ENCODE results near the gene HTR2C. TPM values are rescaled to one million over a fixed set of nuclear protein-coding genes. Genes with fewer than 3 reads are reported as not detected.

Gene HTR2C
- total RNA-seq, 1 donor from 2014 or later, result not detected

DNA sequence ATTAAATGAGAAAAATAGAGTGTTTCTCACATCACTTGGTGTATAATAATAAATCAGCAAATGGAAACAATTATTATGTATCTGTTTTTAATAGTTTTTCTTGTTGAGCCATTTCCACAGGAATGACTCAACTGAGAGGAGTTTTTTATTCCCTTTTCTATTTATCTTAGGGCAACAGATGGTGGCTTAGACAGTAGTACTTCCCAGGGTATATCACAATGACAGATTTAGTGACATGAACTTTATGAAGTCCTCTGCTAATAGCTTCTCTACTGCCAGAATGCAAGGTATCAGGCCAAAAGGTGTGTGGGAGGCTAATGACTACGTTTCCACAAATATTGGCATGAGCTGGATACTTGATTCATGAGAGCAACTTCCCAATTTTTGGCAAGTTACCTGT, 126.7 kb downstream of the HTR2C start:
- H3K4me1 ChIP-seq (ENCODE audit: control insufficient read depth in 3 of 3, insufficient read depth in 3 of 3, low read length in 3 of 3), result no peaks in the 10 kb centered on the region
- no peak overlapping the region for H3K9ac ChIP-seq (ENCODE audit: low read depth in 1 of 3, low read length in 3 of 3)
- no peak overlapping the region for H3K27ac ChIP-seq (ENCODE audit: low read depth, low read length)
- no peaks in the 10 kb centered on the region for H3K9me3 ChIP-seq (ENCODE audit: control insufficient read depth in 3 of 3, low read length in 3 of 3)
- no peaks in the 10 kb centered on the region for H3K36me3 ChIP-seq (ENCODE audit: control insufficient read depth in 3 of 3, insufficient read depth in 3 of 3, low read length in 3 of 3)
- H3K27me3 ChIP-seq (ENCODE audit: control insufficient read depth in 3 of 3, insufficient read depth in 3 of 3, low read length in 3 of 3), result no peaks in the 10 kb centered on the region
- H3K4me3 ChIP-seq (ENCODE audit: low read length in 3 of 3), result no peak overlapping the region

DNA sequence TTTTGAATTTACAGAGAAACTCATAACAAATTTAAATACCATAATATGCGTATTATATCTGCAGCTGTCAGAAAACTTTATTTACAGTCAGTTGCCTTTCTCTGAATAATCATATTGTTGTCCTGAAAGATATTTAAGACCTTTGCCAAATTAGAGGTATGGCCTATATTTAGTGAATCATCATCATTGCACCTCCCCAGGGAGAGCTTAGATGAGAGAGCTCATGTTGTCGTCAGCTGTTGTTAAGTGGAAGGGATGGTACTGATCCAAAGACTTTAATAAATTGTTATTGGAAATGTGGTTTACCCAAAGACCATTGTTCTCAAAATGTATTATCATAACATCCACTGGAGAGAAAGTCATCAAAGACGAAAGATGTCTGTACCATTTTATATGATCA, 128.6 kb downstream of the HTR2C start:
- H3K36me3 ChIP-seq (ENCODE audit: control insufficient read depth in 3 of 3, insufficient read depth in 3 of 3, low read length in 3 of 3), result no peaks in the 10 kb centered on the region
- H3K4me3 ChIP-seq (ENCODE audit: low read length in 3 of 3), result no peak overlapping the region
- no peaks in the 10 kb centered on the region for H3K27me3 ChIP-seq (ENCODE audit: control insufficient read depth in 3 of 3, insufficient read depth in 3 of 3, low read length in 3 of 3)
- no peak overlapping the region for H3K9ac ChIP-seq (ENCODE audit: low read depth in 1 of 3, low read length in 3 of 3)
- H3K27ac ChIP-seq (ENCODE audit: low read depth, low read length), result no peak overlapping the region
- H3K4me1 ChIP-seq (ENCODE audit: control insufficient read depth in 3 of 3, insufficient read depth in 3 of 3, low read length in 3 of 3), result no peaks in the 10 kb centered on the region
- H3K9me3 ChIP-seq (ENCODE audit: control insufficient read depth in 3 of 3, low read length in 3 of 3), result no peaks in the 10 kb centered on the region

DNA sequence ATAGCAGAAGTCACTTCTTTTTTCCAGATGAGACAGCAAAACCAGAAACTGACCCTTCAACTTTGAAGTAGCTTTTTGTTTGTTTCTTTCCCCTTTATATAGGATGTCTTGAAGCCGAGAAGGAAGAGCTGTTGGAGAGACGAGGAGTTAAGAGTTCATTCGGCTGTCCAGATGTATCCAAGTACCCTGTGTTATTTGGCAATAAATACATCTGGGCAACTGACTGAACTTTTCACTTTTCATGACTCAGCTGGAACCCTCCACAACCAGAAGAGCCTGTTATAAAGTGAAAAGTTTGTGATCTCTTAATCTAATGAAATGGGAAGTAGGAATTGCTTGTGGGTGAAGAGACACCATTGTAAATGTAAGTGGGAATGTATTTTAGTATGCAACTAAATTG, 131.2 kb downstream of the HTR2C start:
- H3K4me1 ChIP-seq (ENCODE audit: control insufficient read depth in 3 of 3, insufficient read depth in 3 of 3, low read length in 3 of 3), result no peaks in the 10 kb centered on the region
- H3K27me3 ChIP-seq (ENCODE audit: control insufficient read depth in 3 of 3, insufficient read depth in 3 of 3, low read length in 3 of 3), result peaks cover 0 to 3% (median 0%) of the 10 kb centered on the region in 3 donors
- no peaks in the 10 kb centered on the region for H3K9me3 ChIP-seq (ENCODE audit: control insufficient read depth in 3 of 3, low read length in 3 of 3)
- H3K9ac ChIP-seq (ENCODE audit: low read depth in 1 of 3, low read length in 3 of 3), result no peak overlapping the region
- no peak overlapping the region for H3K4me3 ChIP-seq (ENCODE audit: low read length in 3 of 3)
- H3K36me3 ChIP-seq (ENCODE audit: control insufficient read depth in 3 of 3, insufficient read depth in 3 of 3, low read length in 3 of 3), result no peaks in the 10 kb centered on the region
- H3K27ac ChIP-seq (ENCODE audit: low read depth, low read length), result no peak overlapping the region

DNA sequence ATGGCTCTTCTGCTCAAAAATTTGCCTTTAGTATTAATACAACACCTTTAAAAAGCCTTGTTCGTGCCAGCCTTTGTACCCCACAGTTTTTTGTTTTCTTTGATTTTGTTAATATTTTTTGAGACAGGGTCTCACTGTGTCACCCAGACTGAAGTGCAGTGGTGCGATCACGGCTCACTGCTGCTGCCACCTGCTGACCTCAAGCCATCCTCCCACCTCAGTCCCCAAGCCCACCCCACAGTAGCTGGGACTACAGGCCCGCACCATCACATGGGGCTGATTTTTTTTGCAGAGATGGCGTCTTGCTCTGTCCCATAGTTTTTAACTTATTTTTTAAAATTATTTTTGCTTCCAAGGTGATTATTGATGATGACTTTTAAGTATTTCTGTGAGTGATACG, 134.0 kb downstream of the HTR2C start:
- peaks cover 0 to 3% (median 0%) of the 10 kb centered on the region in 3 donors for H3K27me3 ChIP-seq (ENCODE audit: control insufficient read depth in 3 of 3, insufficient read depth in 3 of 3, low read length in 3 of 3)
- H3K9me3 ChIP-seq (ENCODE audit: control insufficient read depth in 3 of 3, low read length in 3 of 3), result no peaks in the 10 kb centered on the region
- no peak overlapping the region for H3K9ac ChIP-seq (ENCODE audit: low read depth in 1 of 3, low read length in 3 of 3)
- H3K27ac ChIP-seq (ENCODE audit: low read depth, low read length), result no peak overlapping the region
- H3K36me3 ChIP-seq (ENCODE audit: control insufficient read depth in 3 of 3, insufficient read depth in 3 of 3, low read length in 3 of 3), result no peaks in the 10 kb centered on the region
- no peaks in the 10 kb centered on the region for H3K4me1 ChIP-seq (ENCODE audit: control insufficient read depth in 3 of 3, insufficient read depth in 3 of 3, low read length in 3 of 3)
- H3K4me3 ChIP-seq (ENCODE audit: low read length in 3 of 3), result no peak overlapping the region

DNA sequence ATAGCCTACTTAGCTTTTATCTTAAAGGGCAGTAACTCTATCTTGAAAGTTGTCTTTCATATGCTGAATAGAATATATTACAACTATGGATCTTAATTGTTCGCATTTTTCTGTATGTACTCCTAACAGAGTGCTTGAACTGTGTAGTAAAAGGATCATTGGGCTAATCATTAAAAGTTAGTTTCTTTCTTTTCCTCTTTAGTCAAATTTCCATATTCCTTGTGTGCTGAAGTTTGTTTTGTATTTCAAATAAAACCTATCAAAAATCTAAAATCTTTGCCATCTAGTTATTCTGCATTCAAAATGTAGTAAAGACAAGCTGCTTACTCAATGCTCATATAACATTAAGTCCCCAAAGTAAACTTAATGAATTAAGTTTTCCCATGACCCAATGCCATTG, 182.7 kb downstream of the HTR2C start:
- Histone ChIP-seq H3K4me3 (ENCODE audit: low read length in 3 of 3) (no peak overlapping the region), H3K9ac (ENCODE audit: low read depth in 1 of 3, low read length in 3 of 3) (no peak overlapping the region), H3K27ac (ENCODE audit: low read depth, low read length) (no peak overlapping the region), H3K9me3 (ENCODE audit: control insufficient read depth in 3 of 3, low read length in 3 of 3) (no peaks in the 10 kb centered on the region), H3K4me1 (ENCODE audit: control insufficient read depth in 3 of 3, insufficient read depth in 3 of 3, low read length in 3 of 3) (no peaks in the 10 kb centered on the region), H3K36me3 (ENCODE audit: control insufficient read depth in 3 of 3, insufficient read depth in 3 of 3, low read length in 3 of 3) (no peaks in the 10 kb centered on the region), H3K27me3 (ENCODE audit: control insufficient read depth in 3 of 3, insufficient read depth in 3 of 3, low read length in 3 of 3) (no peaks in the 10 kb centered on the region)

DNA sequence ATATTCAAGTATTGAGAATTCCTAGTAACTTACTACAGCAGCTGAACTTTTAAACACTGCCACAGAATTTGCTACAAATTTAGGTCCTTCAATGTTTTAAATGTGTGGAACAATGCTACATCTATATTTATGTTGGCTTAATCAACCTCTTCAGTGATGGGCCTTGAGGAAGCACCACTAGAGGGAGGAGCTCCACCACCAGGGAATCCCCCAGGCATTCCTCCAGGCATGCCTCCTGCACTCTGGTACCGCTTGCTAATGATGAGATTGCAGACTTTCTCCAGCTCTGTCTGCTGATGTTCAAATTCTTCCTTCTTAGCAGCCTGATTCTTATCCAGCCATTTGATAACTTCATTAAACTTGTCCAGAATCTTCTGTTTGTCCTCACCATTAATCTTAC, 190.8 kb downstream of the HTR2C start:
- Histone ChIP-seq H3K9me3 (ENCODE audit: control insufficient read depth in 3 of 3, low read length in 3 of 3) (no peaks in the 10 kb centered on the region), H3K36me3 (ENCODE audit: control insufficient read depth in 3 of 3, insufficient read depth in 3 of 3, low read length in 3 of 3) (no peaks in the 10 kb centered on the region), H3K27ac (ENCODE audit: low read depth, low read length) (no peak overlapping the region), H3K27me3 (ENCODE audit: control insufficient read depth in 3 of 3, insufficient read depth in 3 of 3, low read length in 3 of 3) (no peaks in the 10 kb centered on the region), H3K4me3 (ENCODE audit: low read length in 3 of 3) (no peak overlapping the region), H3K4me1 (ENCODE audit: control insufficient read depth in 3 of 3, insufficient read depth in 3 of 3, low read length in 3 of 3) (no peaks in the 10 kb centered on the region), H3K9ac (ENCODE audit: low read depth in 1 of 3, low read length in 3 of 3) (no peak overlapping the region)

DNA sequence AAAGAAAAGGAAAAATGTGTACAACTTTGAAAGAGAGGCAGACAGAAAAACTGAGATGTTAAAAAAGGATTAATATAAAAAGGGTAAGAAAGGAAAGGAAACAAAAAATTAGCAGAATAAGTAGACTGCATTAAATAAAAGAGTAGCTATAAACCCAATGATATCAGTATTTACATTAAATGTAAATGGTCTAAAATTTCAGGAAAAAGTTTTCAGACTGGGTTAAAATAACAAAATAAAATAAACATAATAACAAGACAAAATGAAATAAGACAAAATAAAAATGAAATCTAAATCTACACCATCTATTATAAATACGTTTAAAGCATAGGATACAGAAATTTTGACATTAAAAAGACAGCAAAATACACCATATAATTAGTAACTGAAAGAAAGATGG, 199.0 kb downstream of the HTR2C start:
- Histone ChIP-seq H3K9me3 (ENCODE audit: control insufficient read depth in 3 of 3, low read length in 3 of 3) (no peaks in the 10 kb centered on the region), H3K4me3 (ENCODE audit: low read length in 3 of 3) (no peak overlapping the region), H3K36me3 (ENCODE audit: control insufficient read depth in 3 of 3, insufficient read depth in 3 of 3, low read length in 3 of 3) (no peaks in the 10 kb centered on the region), H3K9ac (ENCODE audit: low read depth in 1 of 3, low read length in 3 of 3) (no peak overlapping the region), H3K27ac (ENCODE audit: low read depth, low read length) (no peak overlapping the region), H3K4me1 (ENCODE audit: control insufficient read depth in 3 of 3, insufficient read depth in 3 of 3, low read length in 3 of 3) (no peaks in the 10 kb centered on the region), H3K27me3 (ENCODE audit: control insufficient read depth in 3 of 3, insufficient read depth in 3 of 3, low read length in 3 of 3) (no peaks in the 10 kb centered on the region)

DNA sequence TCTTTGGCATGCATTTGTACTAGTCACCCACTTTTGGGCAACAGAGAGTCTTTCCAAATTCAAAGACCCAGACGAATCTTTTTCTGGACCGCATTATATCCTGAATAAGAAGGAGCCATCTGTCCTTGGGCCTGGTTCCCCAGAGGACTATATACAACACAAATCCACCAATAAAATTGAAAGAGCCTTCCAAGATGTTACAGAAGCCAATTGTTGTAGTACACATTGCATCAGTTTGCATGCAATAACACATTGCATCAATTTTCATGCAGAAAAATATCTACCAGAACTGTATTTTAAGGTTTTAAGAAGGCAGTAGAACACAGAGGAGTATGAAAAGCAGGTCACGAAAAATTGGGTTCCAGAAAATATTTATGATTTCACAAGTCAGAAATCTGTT, 203.2 kb downstream of the HTR2C start:
- no peaks in the 10 kb centered on the region for H3K4me1 ChIP-seq (ENCODE audit: control insufficient read depth in 3 of 3, insufficient read depth in 3 of 3, low read length in 3 of 3)
- H3K9me3 ChIP-seq (ENCODE audit: control insufficient read depth in 3 of 3, low read length in 3 of 3), result peaks cover 0 to under 1% (median 0%) of the 10 kb centered on the region in 3 donors
- no peak overlapping the region for H3K9ac ChIP-seq (ENCODE audit: low read depth in 1 of 3, low read length in 3 of 3)
- H3K4me3 ChIP-seq (ENCODE audit: low read length in 3 of 3), result no peak overlapping the region
- H3K27ac ChIP-seq (ENCODE audit: low read depth, low read length), result no peak overlapping the region
- H3K36me3 ChIP-seq (ENCODE audit: control insufficient read depth in 3 of 3, insufficient read depth in 3 of 3, low read length in 3 of 3), result no peaks in the 10 kb centered on the region
- no peaks in the 10 kb centered on the region for H3K27me3 ChIP-seq (ENCODE audit: control insufficient read depth in 3 of 3, insufficient read depth in 3 of 3, low read length in 3 of 3)

DNA sequence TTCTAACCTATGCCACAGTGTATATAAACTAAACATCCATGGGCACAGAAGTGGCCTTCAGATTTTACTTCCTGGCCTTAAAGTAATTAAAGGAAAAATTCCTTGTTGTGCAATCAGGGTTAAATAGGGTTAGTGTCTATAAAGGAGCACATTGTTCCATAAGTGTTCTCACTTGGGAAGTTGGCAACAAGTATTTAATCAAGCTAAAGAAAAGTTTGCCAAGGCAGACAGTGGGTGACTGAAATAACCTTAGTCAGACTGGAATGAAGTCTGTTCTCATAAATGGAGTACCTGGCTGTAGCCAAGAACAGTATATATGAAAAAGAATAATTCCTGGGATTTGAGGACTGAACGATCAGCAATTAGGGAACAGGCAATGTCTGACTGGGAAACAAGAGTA, 213.6 kb downstream of the HTR2C start:
- H3K27ac ChIP-seq (ENCODE audit: low read depth, low read length), result no peak overlapping the region
- no peaks in the 10 kb centered on the region for H3K27me3 ChIP-seq (ENCODE audit: control insufficient read depth in 3 of 3, insufficient read depth in 3 of 3, low read length in 3 of 3)
- H3K9ac ChIP-seq (ENCODE audit: low read depth in 1 of 3, low read length in 3 of 3), result no peak overlapping the region
- no peak overlapping the region for H3K4me3 ChIP-seq (ENCODE audit: low read length in 3 of 3)
- no peaks in the 10 kb centered on the region for H3K9me3 ChIP-seq (ENCODE audit: control insufficient read depth in 3 of 3, low read length in 3 of 3)
- no peaks in the 10 kb centered on the region for H3K36me3 ChIP-seq (ENCODE audit: control insufficient read depth in 3 of 3, insufficient read depth in 3 of 3, low read length in 3 of 3)
- no peaks in the 10 kb centered on the region for H3K4me1 ChIP-seq (ENCODE audit: control insufficient read depth in 3 of 3, insufficient read depth in 3 of 3, low read length in 3 of 3)

DNA sequence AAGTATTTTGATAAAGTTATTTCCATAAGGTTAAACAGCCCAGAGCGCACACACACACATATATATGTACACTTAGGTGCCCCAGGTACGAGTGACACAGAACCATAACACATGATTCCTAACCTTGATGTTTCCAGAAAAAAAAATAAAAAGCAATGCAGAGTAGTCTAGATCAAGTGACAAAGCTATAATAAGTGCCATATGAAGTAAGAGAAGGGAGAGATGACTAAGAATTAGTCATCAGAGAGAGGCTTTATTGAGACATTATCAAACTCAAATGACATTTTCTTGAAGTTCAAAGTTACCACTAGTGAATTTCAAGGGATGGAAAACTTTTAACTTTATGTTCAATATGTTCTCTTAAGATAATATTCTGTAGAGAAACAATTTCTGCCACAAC, 215.0 kb downstream of the HTR2C start:
- no peak overlapping the region for H3K4me3 ChIP-seq (ENCODE audit: low read length in 3 of 3)
- no peaks in the 10 kb centered on the region for H3K36me3 ChIP-seq (ENCODE audit: control insufficient read depth in 3 of 3, insufficient read depth in 3 of 3, low read length in 3 of 3)
- H3K9me3 ChIP-seq (ENCODE audit: control insufficient read depth in 3 of 3, low read length in 3 of 3), result no peaks in the 10 kb centered on the region
- H3K4me1 ChIP-seq (ENCODE audit: control insufficient read depth in 3 of 3, insufficient read depth in 3 of 3, low read length in 3 of 3), result no peaks in the 10 kb centered on the region
- no peaks in the 10 kb centered on the region for H3K27me3 ChIP-seq (ENCODE audit: control insufficient read depth in 3 of 3, insufficient read depth in 3 of 3, low read length in 3 of 3)
- no peak overlapping the region for H3K27ac ChIP-seq (ENCODE audit: low read depth, low read length)
- no peak overlapping the region for H3K9ac ChIP-seq (ENCODE audit: low read depth in 1 of 3, low read length in 3 of 3)

DNA sequence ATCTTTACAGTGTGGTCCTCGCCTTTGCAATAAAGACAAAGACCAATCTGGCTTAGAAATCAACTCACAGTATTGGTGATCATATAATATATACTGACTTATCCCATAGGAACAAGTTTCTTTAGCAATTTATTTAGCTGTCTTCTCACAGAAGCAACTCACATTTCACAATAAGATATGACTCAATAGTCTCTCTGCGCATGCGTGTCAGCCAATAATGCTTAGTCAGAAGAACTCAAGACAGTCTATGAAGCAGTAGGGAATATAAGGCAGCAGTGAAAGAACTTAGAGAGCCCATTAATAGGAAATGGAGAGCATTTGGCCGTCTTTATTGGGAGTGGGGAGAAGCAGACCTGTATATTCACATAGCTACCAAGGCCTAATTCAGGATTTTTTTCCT, 216.8 kb downstream of the HTR2C start:
- Histone ChIP-seq H3K27me3 (ENCODE audit: control insufficient read depth in 3 of 3, insufficient read depth in 3 of 3, low read length in 3 of 3) (no peaks in the 10 kb centered on the region), H3K36me3 (ENCODE audit: control insufficient read depth in 3 of 3, insufficient read depth in 3 of 3, low read length in 3 of 3) (no peaks in the 10 kb centered on the region), H3K9me3 (ENCODE audit: control insufficient read depth in 3 of 3, low read length in 3 of 3) (no peaks in the 10 kb centered on the region)

More for the DNA sequence above, 216.8 kb downstream of the HTR2C start:
- H3K4me3 ChIP-seq (ENCODE audit: low read length in 3 of 3), result no peak overlapping the region
- no peaks in the 10 kb centered on the region for H3K4me1 ChIP-seq (ENCODE audit: control insufficient read depth in 3 of 3, insufficient read depth in 3 of 3, low read length in 3 of 3)
- no peak overlapping the region for H3K9ac ChIP-seq (ENCODE audit: low read depth in 1 of 3, low read length in 3 of 3)
- no peak overlapping the region for H3K27ac ChIP-seq (ENCODE audit: low read depth, low read length)

All from skeletal muscle tissue (tissue), 4 donors.